T-helper 1 cell treated with Interleukin-12 subunit alpha and Interleukin-12 subunit beta and Interleukin-4 antibody, amounts not matched to agents 30 ng/mL and 1 ng/mL, for 36 hours (primary cell): ENCODE data around the gene FGFR3. TPM values are rescaled to one million over a fixed set of nuclear protein-coding genes. Genes with fewer than 3 reads are reported as not detected.

Experiments
- intact Hi-C: fragments of 100-400 bp; cut with micrococcal nuclease; formaldehyde crosslinking; loops from one replicate; pipeline ENCODE4 v1.15.1; 2024
- total RNA-seq: library from RNA; stranded (reverse); gene quantifications from 2 replicates; pipeline ENCODE4 v1.2.3, GENCODE V29; 2022

FGFR3 gene
- total RNA-seq, 1 donor from 2014 or later: 0.39 TPM

GRCh38 chr4:1857931-1858330 lies 64.8 kb downstream of the FGFR3 start:
- intact Hi-C loops: loop anchor here (5.0 kb wide), 2 partner anchors 149 to 511 kb away; partner anchors contain the start of genes NELFA and UVSSA

Other genes with a start within 250 kb of the FGFR3 start
- gene FAM53A, start 109.0 kb upstream of the FGFR3 start, total RNA-seq: 1.9 TPM in 2 replicates
- gene SLBP, start 81.0 kb upstream of the FGFR3 start, total RNA-seq: 99.1 and 99.4 TPM in 2 replicates
- 24.8 and 24.9 TPM in 2 replicates for gene TMEM129, start 72.0 kb upstream of the FGFR3 start, total RNA-seq
- 173 and 177 TPM in 2 replicates for gene TACC3, start 71.8 kb upstream of the FGFR3 start, total RNA-seq
- 64.9 and 69.2 TPM in 2 replicates for gene LETM1, start 62.9 kb downstream of the FGFR3 start, total RNA-seq
- 196 and 203 TPM in 2 replicates for gene NSD2, start 78.1 kb downstream of the FGFR3 start, total RNA-seq
- 37.8 and 39.2 TPM in 2 replicates for gene NELFA, start 215.7 kb downstream of the FGFR3 start, total RNA-seq